Measurements from ENCODE around the gene LAMA3. TPM values are rescaled to one million over a fixed set of nuclear protein-coding genes. Genes with fewer than 3 reads are reported as not detected.

Gene LAMA3
- total RNA-seq, 4 donors from 2014 or later, result 46.5 to 75.4 (median 57.4) TPM

DNA sequence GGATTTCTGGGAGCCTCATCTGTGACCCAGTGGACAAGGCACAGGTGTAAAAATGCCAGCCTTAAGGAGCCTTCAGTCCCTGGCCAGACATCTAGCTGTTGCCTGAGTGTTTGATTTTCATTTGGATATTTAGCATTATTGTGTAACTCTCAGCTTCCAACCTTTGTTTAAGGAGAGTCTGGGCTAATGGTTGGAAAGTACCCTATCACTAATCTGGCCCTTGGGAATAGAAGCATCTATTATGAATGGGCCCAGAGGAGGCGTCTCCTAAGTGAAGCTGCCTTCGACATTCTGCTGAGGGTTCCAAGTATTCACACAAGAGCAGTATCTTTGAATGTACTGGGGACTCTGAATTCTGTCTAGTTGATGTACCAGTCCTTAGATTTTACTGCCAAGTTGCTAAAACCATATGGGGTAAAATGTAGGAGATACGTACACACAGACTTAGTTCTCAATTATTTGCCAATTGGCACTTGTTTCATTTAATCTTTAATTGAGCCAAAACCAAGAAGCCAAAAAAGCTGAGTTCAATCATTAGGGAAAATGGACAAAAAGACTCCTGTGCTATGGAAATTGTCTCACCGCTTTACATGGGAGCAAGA lies 19.3 kb upstream of the LAMA3 start:
- no peaks in the 10 kb centered on the region for H3K4me1 ChIP-seq
- intact Hi-C loops (cut with DNase I; ENCODE audit: low total_unique reads), result no loop called here
- H3K36me3 ChIP-seq, result no peaks in the 10 kb centered on the region
- H3K9me3 ChIP-seq, result no peaks in the 10 kb centered on the region
- H3K4me3 ChIP-seq, result no peak overlapping the region
- no peak for TF ChIP-seq POLR2A (IDR thresholded peaks at IDR 0.05)
- TF ChIP-seq, protein P1, sequence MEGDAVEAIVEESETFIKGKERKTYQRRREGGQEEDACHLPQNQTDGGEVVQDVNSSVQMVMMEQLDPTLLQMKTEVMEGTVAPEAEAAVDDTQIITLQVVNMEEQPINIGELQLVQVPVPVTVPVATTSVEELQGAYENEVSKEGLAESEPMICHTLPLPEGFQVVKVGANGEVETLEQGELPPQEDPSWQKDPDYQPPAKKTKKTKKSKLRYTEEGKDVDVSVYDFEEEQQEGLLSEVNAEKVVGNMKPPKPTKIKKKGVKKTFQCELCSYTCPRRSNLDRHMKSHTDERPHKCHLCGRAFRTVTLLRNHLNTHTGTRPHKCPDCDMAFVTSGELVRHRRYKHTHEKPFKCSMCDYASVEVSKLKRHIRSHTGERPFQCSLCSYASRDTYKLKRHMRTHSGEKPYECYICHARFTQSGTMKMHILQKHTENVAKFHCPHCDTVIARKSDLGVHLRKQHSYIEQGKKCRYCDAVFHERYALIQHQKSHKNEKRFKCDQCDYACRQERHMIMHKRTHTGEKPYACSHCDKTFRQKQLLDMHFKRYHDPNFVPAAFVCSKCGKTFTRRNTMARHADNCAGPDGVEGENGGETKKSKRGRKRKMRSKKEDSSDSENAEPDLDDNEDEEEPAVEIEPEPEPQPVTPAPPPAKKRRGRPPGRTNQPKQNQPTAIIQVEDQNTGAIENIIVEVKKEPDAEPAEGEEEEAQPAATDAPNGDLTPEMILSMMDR (IDR thresholded peaks at IDR 0.05), result no peak
- no peak for DNase-seq
- H3K27me3 ChIP-seq, result no peaks in the 10 kb centered on the region
- no peak overlapping the region for H3K27ac ChIP-seq

DNA sequence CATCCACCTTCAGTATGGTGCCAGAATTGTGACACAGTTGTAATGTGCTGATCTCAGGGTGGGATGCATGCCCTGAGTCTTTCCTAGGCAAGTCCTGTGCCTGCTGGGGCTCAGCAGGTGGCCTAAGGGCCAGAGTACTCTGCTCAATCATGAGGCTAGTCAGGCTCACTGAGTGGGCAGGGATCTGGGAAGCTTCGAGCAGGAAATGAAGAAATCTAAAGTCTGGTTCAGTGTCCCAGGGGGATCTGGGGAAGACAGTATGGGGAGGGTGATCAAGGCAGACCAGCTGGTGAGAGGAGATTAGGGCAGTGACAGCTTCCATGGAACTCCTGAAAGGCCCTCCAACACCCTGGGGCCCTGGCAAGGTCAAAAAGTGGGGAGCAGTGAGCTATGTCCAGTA lies 17.7 kb upstream of the LAMA3 start:
- no peak overlapping the region for H3K4me3 ChIP-seq
- no peak for DNase-seq
- TF ChIP-seq, protein P1 (IDR thresholded peaks at IDR 0.05), result no peak
- no peak for TF ChIP-seq POLR2A (IDR thresholded peaks at IDR 0.05)

DNA sequence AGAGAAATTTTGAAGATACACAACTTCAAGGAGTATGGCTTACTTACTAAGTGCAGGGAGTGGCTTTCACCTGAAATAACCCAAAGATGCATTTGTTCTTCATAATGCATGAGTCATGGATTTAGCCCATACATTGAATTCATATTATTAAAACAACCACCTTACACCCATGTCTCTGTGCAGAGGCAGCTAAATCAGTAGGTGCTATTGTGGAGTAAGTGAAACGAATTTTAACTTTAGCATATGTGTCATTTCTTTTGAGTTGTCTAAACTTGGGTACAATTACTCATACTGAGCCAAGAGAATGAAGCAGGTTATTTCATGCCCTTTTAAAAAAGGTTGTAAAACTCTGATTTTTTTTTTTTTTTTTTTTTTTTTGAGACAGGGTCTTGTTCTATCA lies 15.5 kb upstream of the LAMA3 start:
- H3K27ac ChIP-seq, result no peak overlapping the region
- no peaks in the 10 kb centered on the region for H3K9me3 ChIP-seq
- TF ChIP-seq, protein P1 (IDR thresholded peaks at IDR 0.05), result no peak
- TF ChIP-seq POLR2A (IDR thresholded peaks at IDR 0.05), result no peak
- H3K4me1 ChIP-seq, result no peaks in the 10 kb centered on the region
- no peak overlapping the region for H3K4me3 ChIP-seq
- H3K27me3 ChIP-seq, result no peaks in the 10 kb centered on the region
- DNase-seq, result no peak
- no peaks in the 10 kb centered on the region for H3K36me3 ChIP-seq
- intact Hi-C loops (cut with DNase I; ENCODE audit: low total_unique reads), result no loop called here

More for the DNA sequence above, 17.7 kb upstream of the LAMA3 start:
- no peaks in the 10 kb centered on the region for H3K27me3 ChIP-seq
- no peaks in the 10 kb centered on the region for H3K4me1 ChIP-seq
- H3K9me3 ChIP-seq, result no peaks in the 10 kb centered on the region
- H3K36me3 ChIP-seq, result no peaks in the 10 kb centered on the region
- intact Hi-C loops (cut with DNase I; ENCODE audit: low total_unique reads), result no loop called here
- no peak overlapping the region for H3K27ac ChIP-seq

DNA sequence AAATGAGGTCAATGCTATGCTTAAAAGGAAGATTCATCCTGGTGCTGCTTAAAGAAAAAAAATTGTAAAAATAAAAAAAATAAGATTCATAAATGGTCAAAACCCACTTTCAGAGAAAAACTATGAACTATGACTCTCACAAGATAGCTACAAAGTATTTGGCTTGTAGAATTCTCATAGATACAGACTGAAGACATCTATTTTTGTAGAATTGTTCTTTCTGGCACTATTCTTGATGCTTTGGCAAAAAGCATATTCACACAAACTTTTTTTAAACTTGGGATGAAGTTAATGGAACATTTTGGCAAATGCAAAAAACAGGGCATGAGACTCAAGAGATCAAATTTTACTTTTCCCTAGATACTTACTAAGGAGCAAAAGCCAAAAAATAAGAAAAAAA lies 14.0 kb upstream of the LAMA3 start:
- Histone ChIP-seq H3K4me1 (no peaks in the 10 kb centered on the region), H3K36me3 (no peaks in the 10 kb centered on the region), H3K27ac (peak overlapping the region in 1 of 2 donors; percentile 13), H3K9me3 (no peaks in the 10 kb centered on the region), H3K4me3 (no peak overlapping the region), H3K27me3 (no peaks in the 10 kb centered on the region)
- TF ChIP-seq POLR2A (IDR thresholded peaks at IDR 0.05), result no peak
- TF ChIP-seq, protein P1 (IDR thresholded peaks at IDR 0.05), result no peak
- DNase-seq, result no peak
- intact Hi-C loops (cut with DNase I; ENCODE audit: low total_unique reads), result no loop called here

DNA sequence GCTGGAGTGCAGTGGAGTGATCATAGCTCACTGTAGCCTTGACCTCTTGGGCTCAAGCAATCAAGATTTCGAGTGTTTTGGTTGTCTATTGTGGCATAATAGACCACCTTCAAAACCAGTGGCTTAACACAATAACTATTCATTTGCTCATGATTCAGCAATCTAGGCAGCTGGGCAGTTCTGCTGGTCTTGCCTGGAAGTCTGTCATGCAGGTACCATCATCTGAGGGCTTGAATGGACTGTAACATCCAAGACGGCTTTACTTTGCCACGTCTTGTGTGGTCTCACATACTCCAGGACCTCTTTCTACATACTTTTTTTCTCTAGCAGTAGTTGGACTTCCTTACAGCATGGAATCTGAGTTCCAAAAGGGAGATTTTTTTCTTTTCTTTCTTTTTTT lies 13.4 kb upstream of the LAMA3 start:
- Histone ChIP-seq H3K9me3 (no peaks in the 10 kb centered on the region), H3K36me3 (no peaks in the 10 kb centered on the region), H3K27me3 (no peaks in the 10 kb centered on the region), H3K27ac (peak overlapping the region in 1 of 2 donors; percentile 13), H3K4me1 (no peaks in the 10 kb centered on the region), H3K4me3 (no peak overlapping the region)
- DNase-seq, result no peak
- TF ChIP-seq, protein P1 (IDR thresholded peaks at IDR 0.05), result no peak
- no peak for TF ChIP-seq POLR2A (IDR thresholded peaks at IDR 0.05)
- intact Hi-C loops (cut with DNase I; ENCODE audit: low total_unique reads), result no loop called here
